ENCODE measurements around the gene SLC48A1. TPM values are rescaled to one million over a fixed set of nuclear protein-coding genes. Genes with fewer than 3 reads are reported as not detected.

The SLC48A1 gene
- total and polyA plus RNA-seq, 2 donors (not counting 1 experiment from before 2014, with no cell fraction given), result 9.0 to 18.7 TPM

DNA sequence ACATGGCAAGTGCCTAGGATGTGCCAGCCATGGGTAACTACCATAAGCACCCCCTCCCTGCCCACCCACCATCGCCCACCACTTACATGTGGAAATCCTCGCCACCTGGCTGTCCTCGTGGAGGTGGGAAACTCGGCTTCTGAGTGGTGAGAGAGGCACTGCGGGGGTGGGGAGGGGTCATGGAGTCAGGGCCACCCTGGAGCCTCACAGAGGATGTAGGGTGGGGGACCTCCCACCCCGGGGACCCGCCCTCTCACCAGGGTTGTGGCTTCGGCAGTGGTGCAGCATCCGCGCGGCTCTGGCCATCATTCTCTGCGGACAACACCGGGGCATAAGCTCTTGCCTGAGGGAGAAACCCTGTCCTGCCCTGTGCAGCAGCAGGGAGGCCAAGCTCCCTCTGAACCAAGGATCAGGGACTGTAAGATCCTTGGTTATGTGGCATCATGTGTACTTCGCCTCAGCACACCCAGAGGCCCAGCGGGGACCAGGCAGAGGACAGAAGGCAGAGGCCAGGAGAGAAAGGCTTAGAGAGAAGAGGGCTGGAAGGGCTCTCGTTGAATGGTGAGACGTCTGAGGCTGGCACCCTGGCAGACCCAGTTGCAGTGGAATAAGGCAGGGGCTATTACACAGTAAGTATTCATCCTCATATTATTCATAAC lies 35.0 kb upstream of the SLC48A1 start:
- Histone ChIP-seq H4K20me1 (ENCODE audit: control insufficient read depth, extremely low read depth, insufficient read depth, low read length) (no peaks in the 10 kb centered on the region), H3K4me3 (replicated peaks in 1 of 4; ENCODE audit: control extremely low read depth in 1 of 4, insufficient read depth in 1 of 4, low read depth in 3 of 4, low read length in 4 of 4) (no peak overlapping the region), H3K9ac (ENCODE audit: insufficient read depth, low read length) (no peak overlapping the region), H2AFZ (ENCODE audit: low read length) (no peak overlapping the region), H3K27me3 (ENCODE audit: control insufficient read depth, insufficient read depth, low read length) (no peaks in the 10 kb centered on the region), H3K9me3 (ENCODE audit: control insufficient read depth, insufficient read depth, low read depth, low read length) (no peaks in the 10 kb centered on the region), H3K27ac (ENCODE audit: insufficient read depth, low read length) (no peak overlapping the region), H3K36me3 (ENCODE audit: control insufficient read depth, insufficient read depth, low read length) (no peaks in the 10 kb centered on the region), H3K4me1 (ENCODE audit: control insufficient read depth, extremely low read depth, insufficient read depth, low read length) (peaks cover 18% of the 10 kb centered on the region), H3K79me2 (ENCODE audit: control insufficient read depth, insufficient read depth, low read length) (no peaks in the 10 kb centered on the region), H3K4me2 (ENCODE audit: extremely low read depth, insufficient read depth, low read length) (no peak overlapping the region)
- no peak for DNase-seq (ENCODE audit: low read depth in 2 of 2)
- TF ChIP-seq EZH2 (IDR thresholded peaks at IDR 0.05; ENCODE audit: low read length, missing control alignments), result no peak
- TF ChIP-seq, protein P1, sequence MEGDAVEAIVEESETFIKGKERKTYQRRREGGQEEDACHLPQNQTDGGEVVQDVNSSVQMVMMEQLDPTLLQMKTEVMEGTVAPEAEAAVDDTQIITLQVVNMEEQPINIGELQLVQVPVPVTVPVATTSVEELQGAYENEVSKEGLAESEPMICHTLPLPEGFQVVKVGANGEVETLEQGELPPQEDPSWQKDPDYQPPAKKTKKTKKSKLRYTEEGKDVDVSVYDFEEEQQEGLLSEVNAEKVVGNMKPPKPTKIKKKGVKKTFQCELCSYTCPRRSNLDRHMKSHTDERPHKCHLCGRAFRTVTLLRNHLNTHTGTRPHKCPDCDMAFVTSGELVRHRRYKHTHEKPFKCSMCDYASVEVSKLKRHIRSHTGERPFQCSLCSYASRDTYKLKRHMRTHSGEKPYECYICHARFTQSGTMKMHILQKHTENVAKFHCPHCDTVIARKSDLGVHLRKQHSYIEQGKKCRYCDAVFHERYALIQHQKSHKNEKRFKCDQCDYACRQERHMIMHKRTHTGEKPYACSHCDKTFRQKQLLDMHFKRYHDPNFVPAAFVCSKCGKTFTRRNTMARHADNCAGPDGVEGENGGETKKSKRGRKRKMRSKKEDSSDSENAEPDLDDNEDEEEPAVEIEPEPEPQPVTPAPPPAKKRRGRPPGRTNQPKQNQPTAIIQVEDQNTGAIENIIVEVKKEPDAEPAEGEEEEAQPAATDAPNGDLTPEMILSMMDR (conservative IDR thresholded peaks at IDR 0.05 in 1 of 2, IDR thresholded peaks at IDR 0.05 in 1 of 2; ENCODE audit: low read depth in 1 of 2, low read length in 2 of 2), result no peak

GRCh38 chr12:47739297-47739696 lies 33.7 kb upstream of the SLC48A1 start:
- no peaks in the 10 kb centered on the region for H3K79me2 ChIP-seq (ENCODE audit: control insufficient read depth, insufficient read depth, low read length)
- H3K27ac ChIP-seq (ENCODE audit: insufficient read depth, low read length), result no peak overlapping the region
- no peak overlapping the region for H3K4me3 ChIP-seq (replicated peaks in 1 of 4; ENCODE audit: control extremely low read depth in 1 of 4, insufficient read depth in 1 of 4, low read depth in 3 of 4, low read length in 4 of 4)
- H3K4me1 ChIP-seq (ENCODE audit: control insufficient read depth, extremely low read depth, insufficient read depth, low read length), result peaks cover 18% of the 10 kb centered on the region
- DNase-seq (ENCODE audit: low read depth in 2 of 2), result no peak
- no peaks in the 10 kb centered on the region for H3K36me3 ChIP-seq (ENCODE audit: control insufficient read depth, insufficient read depth, low read length)
- H3K9ac ChIP-seq (ENCODE audit: insufficient read depth, low read length), result no peak overlapping the region
- H2AFZ ChIP-seq (ENCODE audit: low read length), result no peak overlapping the region
- no peaks in the 10 kb centered on the region for H3K9me3 ChIP-seq (ENCODE audit: control insufficient read depth, insufficient read depth, low read depth, low read length)
- no peak for TF ChIP-seq EZH2 (IDR thresholded peaks at IDR 0.05; ENCODE audit: low read length, missing control alignments)
- TF ChIP-seq, protein P1 (conservative IDR thresholded peaks at IDR 0.05 in 1 of 2, IDR thresholded peaks at IDR 0.05 in 1 of 2; ENCODE audit: low read depth in 1 of 2, low read length in 2 of 2), result no peak
- no peak overlapping the region for H3K4me2 ChIP-seq (ENCODE audit: extremely low read depth, insufficient read depth, low read length)
- peaks cover 2% of the 10 kb centered on the region for H3K27me3 ChIP-seq (ENCODE audit: control insufficient read depth, insufficient read depth, low read length)
- H4K20me1 ChIP-seq (ENCODE audit: control insufficient read depth, extremely low read depth, insufficient read depth, low read length), result no peaks in the 10 kb centered on the region

DNA sequence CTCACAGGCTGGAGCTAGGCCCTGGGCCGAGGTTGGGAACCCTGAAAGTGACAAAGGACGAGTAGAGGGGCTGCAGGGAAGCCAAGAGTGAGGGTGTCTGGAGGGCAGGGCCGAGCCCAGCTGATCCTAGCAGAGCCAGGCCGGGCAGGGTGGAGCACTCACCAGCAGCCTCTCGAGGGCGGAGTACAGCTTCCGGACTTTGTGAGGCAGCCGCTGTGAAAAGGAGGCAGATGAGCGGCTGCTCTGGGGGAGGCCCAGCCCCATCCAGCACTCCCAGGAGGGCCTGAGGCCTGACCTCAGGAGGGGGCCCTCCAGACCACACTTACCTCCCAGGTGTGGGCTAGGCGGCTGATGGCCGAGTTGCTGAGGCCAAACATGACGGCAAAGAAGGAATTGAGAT lies 33.1 kb upstream of the SLC48A1 start:
- H3K4me1 ChIP-seq (ENCODE audit: control insufficient read depth, extremely low read depth, insufficient read depth, low read length), result peaks cover 18% of the 10 kb centered on the region

More for the DNA sequence above, 33.1 kb upstream of the SLC48A1 start:
- H3K36me3 ChIP-seq (ENCODE audit: control insufficient read depth, insufficient read depth, low read length), result no peaks in the 10 kb centered on the region
- no peak overlapping the region for H3K4me3 ChIP-seq (replicated peaks in 1 of 4; ENCODE audit: control extremely low read depth in 1 of 4, insufficient read depth in 1 of 4, low read depth in 3 of 4, low read length in 4 of 4)
- no peak overlapping the region for H3K27ac ChIP-seq (ENCODE audit: insufficient read depth, low read length)
- H3K9ac ChIP-seq (ENCODE audit: insufficient read depth, low read length), result no peak overlapping the region
- H2AFZ ChIP-seq (ENCODE audit: low read length), result no peak overlapping the region
- no peak for TF ChIP-seq EZH2 (IDR thresholded peaks at IDR 0.05; ENCODE audit: low read length, missing control alignments)
- TF ChIP-seq, protein P1 (conservative IDR thresholded peaks at IDR 0.05 in 1 of 2, IDR thresholded peaks at IDR 0.05 in 1 of 2; ENCODE audit: low read depth in 1 of 2, low read length in 2 of 2), result no peak
- H3K4me2 ChIP-seq (ENCODE audit: extremely low read depth, insufficient read depth, low read length), result no peak overlapping the region
- no peaks in the 10 kb centered on the region for H3K79me2 ChIP-seq (ENCODE audit: control insufficient read depth, insufficient read depth, low read length)
- no peaks in the 10 kb centered on the region for H3K9me3 ChIP-seq (ENCODE audit: control insufficient read depth, insufficient read depth, low read depth, low read length)
- peaks cover 4% of the 10 kb centered on the region for H3K27me3 ChIP-seq (ENCODE audit: control insufficient read depth, insufficient read depth, low read length)
- DNase-seq (ENCODE audit: low read depth in 2 of 2), result no peak
- H4K20me1 ChIP-seq (ENCODE audit: control insufficient read depth, extremely low read depth, insufficient read depth, low read length), result no peaks in the 10 kb centered on the region
